Mucosa of gallbladder (tissue), 1 donor: ENCODE results near the gene DCC. TPM values are rescaled to one million over a fixed set of nuclear protein-coding genes. Genes with fewer than 3 reads are reported as not detected.

Source experiments
- DNase-seq: peaks from one replicate; pipeline ENCODE4 v3.0.0-alpha.2; 2020; ENCODE audit warnings: low spot score
- total RNA-seq: library from RNA; stranded (reverse); gene quantifications from one replicate; pipeline ENCODE4 v1.2.1, GENCODE V29; 2021
- donor health status: DM: no; HTN: no; CAD: no.

DCC gene
- total RNA-seq, 1 donor from 2014 or later = not detected

- DNase-seq = peak; percentile 17
Measured at GRCh38 chr18:52903857-52904256, 563.9 kb downstream of the DCC start.

GRCh38 chr18:52907543-52908308 is 567.7 kb downstream of the DCC start:
- no peak for DNase-seq

GRCh38 chr18:52914148-52914547 is 574.2 kb downstream of the DCC start:
- no peak for DNase-seq

- no peak for DNase-seq
Measured at GRCh38 chr18:52920665-52921064, 580.7 kb downstream of the DCC start.

- no peak for DNase-seq
Measured at GRCh38 chr18:52933356-52933755, 593.4 kb downstream of the DCC start.

GRCh38 chr18:52936931-52937330 is 596.9 kb downstream of the DCC start:
- DNase-seq = no peak

- DNase-seq = no peak
Measured at GRCh38 chr18:52937840-52938239, 597.8 kb downstream of the DCC start.

- no peak for DNase-seq
Measured at GRCh38 chr18:52945552-52945951, 605.6 kb downstream of the DCC start.

- DNase-seq = no peak
Measured at GRCh38 chr18:52948868-52949444, 609.0 kb downstream of the DCC start.

GRCh38 chr18:52950155-52950554 is 610.2 kb downstream of the DCC start:
- no peak for DNase-seq

- DNase-seq = no peak
Measured at GRCh38 chr18:52953387-52953786, 613.4 kb downstream of the DCC start.

- DNase-seq = no peak
Measured at GRCh38 chr18:52963481-52963880, 623.5 kb downstream of the DCC start.

- no peak for DNase-seq
Measured at GRCh38 chr18:52970686-52971085, 630.7 kb downstream of the DCC start.

- DNase-seq = no peak
Measured at GRCh38 chr18:52971097-52971496, 631.1 kb downstream of the DCC start.

GRCh38 chr18:52979892-52980291 is 639.9 kb downstream of the DCC start:
- no peak for DNase-seq

GRCh38 chr18:52991246-52991645 is 651.2 kb downstream of the DCC start:
- no peak for DNase-seq

GRCh38 chr18:52992041-52992440 is 652.0 kb downstream of the DCC start:
- no peak for DNase-seq

- no peak for DNase-seq
Measured at GRCh38 chr18:52995875-52996274, 655.9 kb downstream of the DCC start.

- no peak for DNase-seq
Measured at GRCh38 chr18:52999633-53000032, 659.6 kb downstream of the DCC start.

- no peak for DNase-seq
Measured at GRCh38 chr18:53004798-53005197, 664.8 kb downstream of the DCC start.

GRCh38 chr18:53018791-53019190 is 678.8 kb downstream of the DCC start:
- DNase-seq = no peak

GRCh38 chr18:53025247-53025646 is 685.2 kb downstream of the DCC start:
- no peak for DNase-seq

- DNase-seq = no peak
Measured at GRCh38 chr18:53028565-53028964, 688.6 kb downstream of the DCC start.

GRCh38 chr18:53033128-53033527 is 693.1 kb downstream of the DCC start:
- DNase-seq = no peak
